T-helper 2 cell (primary cell): ENCODE data around the gene IGSF6.
A peak's percentile ranks its signal among the peaks of the same experiment; 100 is the strongest.
"Not testable (repeated sequence)": the region's sequence is repeated elsewhere in the genome, so short reads cannot be mapped to it uniquely, and the experiment has no call there.

Source experiments
- DNase-seq, 5 experiments: peaks; one replicate each; pipeline versions ENCODE4 v3.0.0 to v3.0.0-alpha.2; 2012 to 2022
- total RNA-seq, 2 donors: gene quantifications; one replicate each; lab custom pipeline; 2026; lab: John Stamatoyannopoulos, UW

IGSF6 gene, protein sequence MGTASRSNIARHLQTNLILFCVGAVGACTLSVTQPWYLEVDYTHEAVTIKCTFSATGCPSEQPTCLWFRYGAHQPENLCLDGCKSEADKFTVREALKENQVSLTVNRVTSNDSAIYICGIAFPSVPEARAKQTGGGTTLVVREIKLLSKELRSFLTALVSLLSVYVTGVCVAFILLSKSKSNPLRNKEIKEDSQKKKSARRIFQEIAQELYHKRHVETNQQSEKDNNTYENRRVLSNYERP
- 0.61 to 0.62 reads per million in 2 donors for total RNA-seq

DNA sequence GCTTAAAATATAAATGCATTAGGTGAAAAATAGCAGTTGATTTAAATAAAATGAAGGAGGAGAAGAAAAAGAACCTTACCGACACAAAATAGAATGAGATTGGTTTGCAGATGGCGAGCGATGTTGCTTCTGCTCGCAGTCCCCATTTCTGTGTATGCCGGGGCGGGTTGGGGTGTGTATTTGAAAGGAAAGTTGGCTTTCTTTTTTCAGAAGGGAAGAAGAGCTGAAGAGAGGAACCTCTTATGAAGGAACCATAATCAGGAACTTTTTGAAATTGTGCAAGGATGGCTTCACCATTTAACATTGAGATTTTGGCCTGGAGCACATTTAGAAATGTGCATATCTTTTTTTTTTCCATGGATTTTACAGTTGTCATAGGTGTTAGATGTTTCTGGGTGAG is at the start of gene IGSF6:
IGSF6 (minus strand) TSS at position 156 of the 400 bp plus-strand sequence; CDS start at position 146, 10 bp downstream.
- no peak for DNase-seq

DNA sequence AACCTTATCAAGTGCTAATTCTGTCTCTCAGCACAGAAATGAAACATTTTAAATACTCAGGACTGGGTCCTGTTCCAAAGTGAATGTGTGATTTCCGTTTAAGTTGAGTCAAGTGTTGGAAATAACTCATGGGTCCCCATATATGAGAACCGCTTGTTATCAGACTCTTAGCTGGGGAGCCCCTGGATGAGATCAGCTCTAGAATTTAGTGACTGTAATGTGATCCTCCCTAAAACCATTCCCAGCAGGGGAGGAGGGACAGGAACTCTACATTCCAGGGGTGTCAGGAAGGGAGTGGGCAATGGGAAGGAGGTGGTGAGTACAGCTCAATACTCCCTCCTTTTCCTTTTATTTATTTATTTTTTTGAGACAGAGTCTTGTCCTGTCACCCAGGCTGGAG is 48.9 kb upstream of the IGSF6 start:
- DNase-seq: no peak

DNA sequence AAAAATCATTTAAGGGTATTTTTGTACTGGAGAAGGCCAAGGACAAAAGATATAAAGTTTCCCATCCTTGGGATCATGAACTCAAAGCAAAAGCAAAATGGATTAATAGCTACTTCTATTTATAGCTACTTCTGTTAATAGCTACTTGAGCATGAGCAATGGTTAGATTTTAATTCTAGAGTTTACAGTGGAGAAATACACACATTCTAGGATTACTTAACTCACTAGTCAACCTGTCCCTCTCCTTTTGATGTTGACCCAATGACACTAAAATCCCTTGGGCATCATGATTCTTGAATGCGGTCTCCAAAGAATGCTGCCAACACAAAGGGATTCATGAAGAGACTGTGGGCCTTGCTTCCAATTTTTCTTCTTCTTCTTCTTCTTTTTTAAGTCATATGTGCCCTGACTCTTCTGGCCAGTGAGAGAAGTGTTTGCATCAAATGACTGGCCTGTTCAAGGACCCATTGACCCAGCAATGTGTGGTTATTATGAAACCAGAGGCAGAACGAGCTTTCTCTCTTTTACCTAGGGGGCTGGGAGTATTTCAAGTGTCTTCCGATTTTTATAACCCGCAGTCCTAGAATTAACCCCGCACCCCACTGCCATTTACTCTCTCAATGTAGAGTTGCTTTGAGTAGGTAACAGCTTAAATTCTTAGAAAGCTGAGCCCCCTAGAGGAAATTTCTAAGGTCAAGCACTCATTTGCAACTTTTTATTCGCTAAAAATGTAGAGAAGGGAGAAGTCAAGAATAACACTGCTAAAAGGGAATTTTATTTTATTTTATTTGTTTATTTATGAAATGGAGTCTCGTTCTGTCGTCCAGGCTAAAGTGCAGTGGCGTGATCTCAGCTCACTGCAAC is 46.0 kb upstream of the IGSF6 start:
- DNase-seq: no peak

DNA sequence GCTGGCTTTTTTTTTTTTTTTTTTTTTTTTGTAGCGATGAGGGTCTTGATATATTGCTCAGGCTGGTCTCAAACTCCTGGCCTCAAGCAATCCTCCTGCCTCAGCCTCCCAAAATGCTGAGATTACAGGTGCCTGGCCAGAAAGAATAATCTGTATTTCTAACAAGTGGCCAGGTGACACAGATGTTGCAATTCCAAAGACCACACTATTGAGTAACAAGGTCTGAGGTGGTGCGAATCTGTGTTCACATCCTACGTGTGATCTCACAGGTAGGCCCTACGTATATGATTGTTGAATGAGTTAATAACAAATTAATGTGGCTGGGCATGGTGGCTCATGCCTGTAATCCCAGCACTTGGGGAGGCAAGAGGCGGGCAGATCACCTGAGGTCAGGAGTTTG is 44.6 kb upstream of the IGSF6 start:
- DNase-seq: no peak

DNA sequence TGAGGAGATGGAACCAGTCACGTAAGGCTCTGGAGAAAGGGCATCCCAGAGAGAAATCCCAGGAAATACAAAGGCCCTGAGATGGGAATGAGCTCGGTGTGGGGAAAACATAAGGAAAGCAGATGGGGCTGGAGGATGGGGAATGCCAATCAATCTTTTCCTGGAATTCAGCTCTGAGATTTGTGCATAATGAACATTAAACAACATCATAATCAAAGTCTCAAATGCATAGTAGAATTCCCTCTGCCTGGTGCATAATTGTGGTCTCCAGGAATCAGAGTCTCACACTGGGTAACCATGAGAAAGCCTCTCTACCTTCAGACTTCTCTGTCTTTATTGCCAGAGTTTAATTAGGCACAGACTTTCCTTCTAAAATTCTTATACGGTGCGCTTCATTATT is 42.2 kb upstream of the IGSF6 start:
- DNase-seq: no peak

DNA sequence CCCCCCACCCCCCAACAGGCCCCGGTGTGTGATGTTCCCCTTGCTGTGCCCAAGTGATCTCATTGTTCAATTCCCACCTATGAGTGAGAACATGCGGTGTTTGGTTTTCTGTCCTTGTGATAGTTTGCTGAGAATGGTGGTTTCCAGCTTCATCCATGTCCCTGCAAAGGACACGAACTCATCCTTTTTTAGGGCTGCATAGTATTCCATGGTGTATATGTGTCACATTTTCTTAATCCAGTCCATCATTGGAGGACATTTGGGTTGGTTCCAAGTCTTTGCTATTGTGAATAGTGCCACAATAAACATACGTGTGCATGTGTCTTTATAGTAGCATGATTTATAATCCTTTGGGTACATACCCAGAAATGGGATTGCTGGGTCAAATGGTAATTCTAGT is 38.6 kb upstream of the IGSF6 start:
- not testable (repeated sequence) for DNase-seq

DNA sequence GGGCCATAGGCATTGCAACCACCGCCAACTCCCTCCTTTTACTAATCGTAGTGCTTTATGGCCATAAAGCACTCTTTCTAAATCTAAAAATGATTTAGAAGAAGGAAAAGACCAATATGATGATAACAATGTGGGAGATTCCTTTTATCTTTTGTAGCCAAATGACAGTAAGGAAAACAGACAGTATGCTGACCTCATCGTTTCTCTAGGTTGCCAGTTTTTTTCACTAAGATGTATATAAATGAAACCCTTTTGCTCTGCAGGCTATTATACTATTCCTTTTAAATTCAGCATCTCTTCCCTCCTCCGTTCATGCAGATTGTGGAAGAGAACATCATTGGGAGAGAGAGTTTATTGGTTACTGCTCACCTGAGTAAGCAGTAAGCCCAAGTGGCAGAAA is 36.7 kb upstream of the IGSF6 start:
- DNase-seq: no peak

DNA sequence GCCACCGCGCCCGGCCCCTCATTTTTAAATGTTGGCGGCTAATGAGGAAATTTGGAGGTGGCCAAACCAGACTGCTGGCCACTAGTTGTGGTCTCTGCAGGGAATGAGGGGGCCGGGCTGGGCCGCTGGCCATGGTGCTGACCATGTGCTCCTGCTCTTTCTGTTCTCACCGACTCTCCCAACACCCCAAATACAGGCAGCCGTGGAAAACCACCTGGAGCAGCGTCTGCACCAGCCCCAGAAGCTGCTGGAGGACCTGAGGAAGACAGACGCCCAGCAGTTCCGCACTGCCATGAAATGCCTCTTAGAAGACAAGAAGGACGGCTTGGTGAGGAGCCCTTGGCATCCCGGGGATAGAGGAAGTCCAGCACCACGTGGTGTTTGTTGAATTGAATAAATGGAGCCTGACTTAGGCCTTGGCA is 32.6 kb upstream of the IGSF6 start:
- no peak for DNase-seq

DNA sequence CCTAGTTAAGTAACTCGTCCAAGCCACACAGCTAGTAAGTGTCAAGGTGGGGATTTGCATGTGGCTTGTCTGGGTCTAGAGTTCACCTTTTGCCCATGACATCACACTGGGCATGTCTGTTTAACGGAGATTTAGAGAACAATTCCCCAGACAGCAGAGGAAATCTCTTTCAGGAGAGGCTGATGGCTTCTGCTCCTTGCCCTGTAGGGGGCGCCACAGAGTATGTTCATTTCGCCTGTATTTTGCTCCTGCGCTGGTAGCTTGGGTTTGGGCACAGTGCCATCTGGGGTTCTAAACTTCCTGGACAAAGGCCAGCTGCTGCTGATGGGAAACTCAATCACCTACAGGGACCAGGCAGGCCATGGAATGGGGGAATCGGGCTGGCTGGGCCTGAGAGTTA is 31.8 kb upstream of the IGSF6 start:
- DNase-seq: peak in 3 of 5 experiments; percentile 12 to 34 (median 20)

DNA sequence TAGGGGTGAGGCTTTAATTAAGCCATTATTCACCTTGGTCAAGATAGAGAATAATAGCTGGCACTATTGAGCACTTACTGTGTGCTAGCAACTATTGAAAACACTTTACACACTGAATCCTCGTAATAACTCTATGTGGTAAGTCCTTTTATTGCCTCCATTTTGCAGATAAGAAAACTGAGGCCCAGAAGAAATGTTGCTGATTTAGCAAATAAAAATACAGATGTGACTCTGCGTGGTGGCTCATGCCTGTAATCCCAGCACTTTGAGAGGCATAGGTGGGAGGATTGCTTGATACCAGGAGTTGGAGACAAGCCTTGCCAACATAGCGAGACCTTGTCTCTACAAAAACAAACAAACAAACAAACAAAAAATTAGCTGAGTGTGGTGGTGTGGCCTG is 30.8 kb upstream of the IGSF6 start:
- no peak for DNase-seq

DNA sequence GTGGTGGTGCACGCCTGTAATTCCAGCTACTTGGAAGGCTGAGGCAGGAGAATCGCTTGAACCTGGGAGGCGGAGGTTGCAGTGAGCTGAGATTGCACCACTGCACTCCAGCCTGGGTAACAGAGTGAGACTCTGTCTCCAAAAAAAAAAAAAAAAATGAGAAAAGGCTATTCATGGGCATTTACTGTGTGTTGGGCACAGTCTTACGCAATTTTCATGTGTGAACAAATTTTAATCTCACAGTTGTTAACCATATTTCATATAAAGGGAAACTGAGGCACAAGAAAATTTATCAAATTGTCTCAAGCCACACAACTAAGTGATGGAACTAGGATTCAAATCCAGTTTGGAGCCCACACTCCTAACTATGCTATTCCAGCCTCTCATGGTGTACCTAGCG is 28.3 kb upstream of the IGSF6 start:
- DNase-seq: not testable (repeated sequence)

DNA sequence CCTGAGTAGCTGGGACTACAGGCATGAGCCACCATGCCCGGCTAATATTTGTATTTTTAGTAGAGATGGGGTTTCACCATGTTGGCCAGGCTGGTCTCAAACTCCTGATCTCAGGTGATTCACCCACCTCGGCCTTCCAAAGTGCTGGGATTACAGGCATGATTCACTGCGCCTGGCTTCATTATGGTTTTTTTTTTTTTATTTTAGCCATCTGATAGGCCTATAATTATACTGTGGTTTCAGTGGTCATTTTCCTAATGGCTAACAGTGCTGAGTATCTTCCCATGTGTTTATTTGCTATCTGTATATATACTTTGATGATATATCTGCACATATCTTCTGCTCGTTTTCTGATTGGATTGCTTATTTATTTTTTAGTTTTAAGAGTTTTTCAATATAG is 22.0 kb upstream of the IGSF6 start:
- DNase-seq: not testable (repeated sequence)

DNA sequence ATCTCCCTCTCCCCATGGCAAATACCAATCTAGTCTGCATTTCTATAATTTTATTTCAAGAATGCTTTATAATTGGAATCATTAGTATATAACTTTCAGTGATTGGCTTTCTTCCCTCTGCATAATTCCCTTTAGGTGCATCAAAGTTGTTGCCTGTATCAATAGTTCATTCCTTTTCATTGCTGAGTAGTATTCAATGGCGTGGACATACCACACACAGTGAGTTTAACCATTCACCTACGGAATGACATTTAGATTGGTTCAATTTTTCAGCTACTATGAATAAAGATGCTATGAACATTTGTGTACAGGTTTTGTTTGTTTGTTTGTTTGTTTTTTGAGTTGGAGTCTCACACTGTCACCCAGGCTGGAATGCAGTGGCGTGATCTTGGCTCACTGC is 21.1 kb upstream of the IGSF6 start:
- no peak for DNase-seq

DNA sequence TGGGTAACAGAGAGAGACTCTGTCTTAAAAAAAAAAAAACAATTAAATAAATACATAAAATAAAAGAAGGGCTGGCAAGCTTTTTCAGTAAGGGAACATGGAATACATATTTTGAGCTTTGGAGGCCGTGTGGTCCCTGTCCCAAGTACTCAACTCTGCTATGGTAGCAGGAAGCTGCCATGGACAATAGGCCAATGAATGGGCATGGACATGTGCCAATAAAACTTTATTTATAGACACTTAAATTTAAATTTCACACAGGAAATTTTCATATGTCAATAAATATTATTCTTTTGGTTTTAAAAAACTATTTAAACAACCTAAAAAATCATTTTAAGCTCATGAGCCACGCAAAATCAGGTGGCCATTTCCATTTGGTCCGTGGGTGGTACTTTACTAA is 15.2 kb upstream of the IGSF6 start:
- DNase-seq: no peak

DNA sequence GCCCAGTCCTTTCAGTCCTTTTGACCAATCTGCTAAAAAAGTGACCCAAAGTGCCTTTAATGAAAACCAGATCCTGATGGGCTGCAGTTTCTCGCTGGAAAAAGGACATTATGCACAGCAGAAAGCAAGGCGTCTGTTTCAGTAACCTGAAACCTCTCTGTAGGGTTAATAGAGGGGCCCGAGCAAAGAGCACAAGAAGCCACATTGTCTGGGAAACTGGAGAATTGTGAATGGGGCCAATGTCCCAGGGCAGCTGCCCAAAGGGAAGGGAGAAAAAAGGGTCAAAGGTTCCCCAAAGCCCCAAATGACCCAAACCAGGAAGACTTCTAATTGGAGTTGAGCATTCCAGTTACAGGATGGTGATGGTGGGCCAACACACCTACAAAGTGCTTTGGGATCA is 14.4 kb upstream of the IGSF6 start:
- DNase-seq: no peak

DNA sequence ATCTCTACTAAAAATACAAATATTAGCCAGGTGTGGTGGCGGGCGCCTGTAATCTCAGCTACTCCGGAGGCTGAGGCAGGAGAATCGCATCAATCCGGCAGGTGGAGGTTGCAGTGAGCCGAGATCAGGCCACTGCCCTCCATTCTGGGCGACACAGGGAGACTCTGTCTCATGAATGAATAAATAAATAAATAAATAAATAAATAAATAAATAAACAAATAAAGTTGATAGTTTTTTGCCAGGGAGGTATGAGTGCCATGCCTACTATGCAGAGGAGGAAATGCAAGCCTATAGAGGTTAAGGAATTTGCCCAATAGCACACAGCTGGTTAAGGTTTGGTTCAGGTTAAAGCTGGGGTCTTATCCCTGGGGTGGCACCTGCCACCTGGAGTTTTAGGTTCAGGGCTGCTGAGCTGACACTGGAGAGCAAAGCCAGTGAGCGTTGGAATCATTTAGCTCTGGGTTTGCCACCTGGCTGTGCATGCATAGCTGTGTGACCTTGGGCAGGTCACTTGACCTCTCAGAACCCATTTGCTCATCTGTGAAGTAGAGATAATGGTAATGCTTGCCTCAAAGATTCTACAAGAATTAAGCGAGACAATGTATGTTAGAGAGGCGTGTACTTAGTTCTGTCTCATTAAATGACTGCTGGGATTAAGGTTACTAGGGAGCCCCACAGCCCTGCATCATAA is 12.5 kb upstream of the IGSF6 start:
- DNase-seq: no peak

DNA sequence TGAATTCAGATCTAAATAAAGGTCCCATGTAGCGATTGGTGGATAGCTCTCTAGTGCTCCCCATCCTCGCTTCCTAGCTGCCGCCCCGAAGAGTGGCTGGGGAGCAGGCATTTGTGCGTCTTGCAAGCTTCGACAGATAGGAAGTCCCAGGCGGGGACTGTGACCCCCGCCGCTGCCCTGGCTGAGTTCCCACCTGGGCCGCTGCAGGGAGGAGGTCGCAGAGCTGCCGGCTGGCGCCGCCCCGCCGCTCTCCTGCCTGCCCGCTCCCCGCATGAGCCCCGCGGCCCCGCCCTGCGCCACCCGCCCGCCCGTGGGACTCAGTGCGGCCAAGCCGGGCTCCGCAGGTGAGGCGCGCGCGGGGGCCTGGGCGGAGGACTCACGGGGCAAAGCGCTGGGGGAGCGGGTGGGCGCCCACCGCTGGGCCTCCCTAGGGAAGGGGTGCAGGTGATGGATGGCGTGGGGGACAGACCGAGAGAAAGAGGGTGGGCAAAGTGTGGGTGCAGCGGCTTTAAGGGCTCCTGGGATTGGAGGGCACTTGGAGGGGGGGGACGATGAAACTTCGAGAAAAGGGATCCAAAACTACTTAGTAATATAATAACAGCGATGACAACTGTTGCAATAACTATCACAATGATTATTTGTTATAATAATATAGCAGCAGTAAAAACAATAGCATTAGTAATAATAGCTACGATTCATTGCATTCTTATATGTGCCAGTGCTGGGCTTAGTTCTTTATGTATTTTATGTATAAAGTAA is 11.7 kb upstream of the IGSF6 start, which contains the start of gene OTOA:
OTOA (plus strand) TSS at position 80 of the 759 bp plus-strand sequence. CDS start 14,547 bp downstream, outside the sequence.
- peak in 4 of 5 experiments; percentile 9 to 24 (median 16) for DNase-seq

DNA sequence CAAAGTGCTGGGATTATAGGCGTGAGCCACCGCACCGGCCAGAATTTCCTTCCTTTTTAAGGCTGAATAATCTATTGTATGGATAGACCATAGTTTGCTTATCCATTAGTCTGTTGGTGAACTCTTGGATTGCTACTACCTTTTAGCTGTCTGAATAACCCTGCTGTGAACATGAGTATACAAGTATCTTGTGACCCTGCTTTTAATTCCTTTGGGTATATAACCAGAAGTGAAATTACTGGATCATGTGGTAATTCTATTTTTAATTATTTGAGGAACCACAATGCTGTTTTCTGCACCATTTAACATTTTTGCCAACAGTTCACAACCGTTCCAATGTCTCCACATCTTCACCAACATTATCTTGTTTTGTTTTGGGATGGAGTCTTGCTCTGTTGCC is 6.7 kb upstream of the IGSF6 start:
- no peak for DNase-seq

DNA sequence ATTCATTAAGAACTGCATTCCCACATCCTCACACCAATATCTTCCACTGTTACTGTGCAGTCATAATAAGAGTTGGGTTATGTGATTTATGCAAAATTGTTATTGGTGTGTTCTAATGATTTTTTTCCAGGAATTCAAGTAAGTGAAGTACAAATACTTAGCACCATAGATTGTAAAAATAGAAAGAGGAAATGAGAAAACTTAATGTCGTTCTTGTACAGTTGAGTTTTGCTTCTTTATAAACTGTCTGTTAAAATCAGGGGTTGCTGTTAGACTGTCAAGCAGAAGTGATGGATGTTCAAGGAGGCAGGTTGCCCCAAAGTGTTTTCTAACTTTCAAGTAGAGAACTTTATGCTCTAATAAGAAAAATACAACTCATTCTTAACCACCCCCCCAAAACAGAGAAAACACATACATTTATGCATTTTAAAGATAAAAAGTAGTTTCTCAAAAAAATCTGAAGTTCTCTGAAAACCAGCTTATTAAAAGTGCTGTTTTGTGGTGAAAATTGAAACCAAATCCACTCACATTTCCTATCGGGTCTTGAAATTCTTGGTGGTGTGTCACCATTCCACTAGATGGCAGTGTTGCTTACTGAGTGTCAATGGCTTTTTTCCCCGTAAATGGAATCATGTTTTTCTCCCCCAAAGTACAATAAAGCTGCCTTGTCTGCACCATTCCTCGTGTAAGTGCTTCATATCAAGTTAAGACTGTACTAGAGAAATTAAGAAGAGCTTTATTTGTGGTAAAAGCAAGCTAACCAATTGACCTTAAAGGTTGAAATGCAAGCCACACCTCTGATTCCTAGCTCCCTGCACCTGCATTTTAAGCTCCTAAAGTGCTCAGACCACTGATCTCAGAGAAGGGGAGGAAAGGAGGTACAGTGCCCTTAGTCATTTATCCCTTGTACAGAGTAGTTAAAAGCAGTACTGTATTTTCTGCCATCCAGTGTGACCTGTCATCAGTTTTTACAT is 4.7 kb upstream of the IGSF6 start:
- peak in 3 of 5 experiments; percentile 16 to 68 (median 40) for DNase-seq

DNA sequence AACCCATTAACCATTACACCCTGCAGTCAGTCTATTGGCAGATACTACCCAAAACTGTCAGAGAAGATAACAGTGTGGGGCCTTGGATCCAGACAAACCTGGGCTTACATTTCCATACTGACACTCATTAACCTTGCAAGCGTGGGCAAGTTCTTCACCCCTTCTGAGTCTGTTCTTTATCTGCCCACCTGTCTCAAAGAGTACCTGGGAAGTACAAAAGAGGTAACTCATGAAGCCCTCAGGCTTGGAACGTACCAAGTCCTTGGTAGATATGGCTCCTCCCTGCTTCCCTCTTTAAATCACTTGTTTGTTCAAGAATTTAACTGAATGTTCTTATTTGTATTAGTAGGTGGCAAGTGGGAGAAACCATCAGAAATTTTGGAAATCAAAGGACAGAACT is 2.5 kb upstream of the IGSF6 start:
- no peak for DNase-seq

DNA sequence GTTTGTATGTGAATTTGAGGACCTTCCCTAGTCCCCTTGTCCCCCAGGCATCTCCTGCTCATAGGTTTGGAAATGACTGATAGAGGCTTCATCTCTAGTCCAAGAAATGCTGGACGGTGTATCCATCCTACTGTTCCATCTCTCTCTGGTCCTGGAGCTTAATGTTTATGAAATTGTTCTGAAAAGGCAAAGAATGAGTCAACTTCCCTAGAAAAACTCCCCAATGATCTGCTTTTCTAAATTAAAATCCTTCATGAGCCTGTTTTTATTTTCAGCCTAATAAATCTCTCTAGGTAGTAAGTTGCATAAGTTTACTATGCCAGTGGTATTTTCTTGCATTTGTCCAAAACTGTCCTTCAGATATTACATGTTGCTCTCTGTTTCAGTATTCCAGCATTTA is 2.1 kb upstream of the IGSF6 start:
- no peak for DNase-seq
